HepG2 (cell line): ENCODE data around the gene PMM2. TPM values are rescaled to one million over a fixed set of nuclear protein-coding genes. Genes with fewer than 3 reads are reported as not detected.

ENCODE experiments used
- ETV6 ChIP-seq: sonication (generic); formaldehyde crosslinking; conservative IDR thresholded peaks from 2 replicates; pipeline ENCODE4 v1.4.0; 2020; ENCODE audit warnings: missing genetic modification reagents
- HDAC1 ChIP-seq: sonication (generic); formaldehyde crosslinking; IDR thresholded peaks from 2 replicates; pipeline ENCODE4 v1.5.1; 2020; ENCODE audit warnings: mild to moderate bottlenecking, missing genetic modification reagents
- RBM39 ChIP-seq: fragments of 200-400 bp; formaldehyde crosslinking; IDR thresholded peaks from one replicate; pipeline ENCODE4 v1.6.1; 2018; ENCODE audit warnings: antibody characterized with exemption, mild to moderate bottlenecking, low read depth, low read length; ENCODE audit not compliant: poor library complexity, severe bottlenecking
- RXRA ChIP-seq: sonication (generic); formaldehyde crosslinking; IDR thresholded peaks from 2 replicates; pipeline ENCODE4 v1.5.1; 2020; ENCODE audit warnings: missing genetic modification reagents
- ZBTB3 ChIP-seq: sonication (generic); formaldehyde crosslinking; IDR thresholded peaks from 2 replicates; pipeline ENCODE4 v1.4.0; 2020; ENCODE audit warnings: low read depth, mild to moderate bottlenecking, moderate library complexity, missing genetic modification reagents, borderline replicate concordance
- ZC3H13 ChIP-seq: sonication (generic); formaldehyde crosslinking; IDR thresholded peaks from 2 replicates; pipeline ENCODE4 v1.8.1; 2023; ENCODE audit warnings: mild to moderate bottlenecking, missing genetic modification reagents, moderate library complexity
- ZFX ChIP-seq: sonication (generic); formaldehyde crosslinking; IDR thresholded peaks from 2 replicates; pipeline ENCODE4 v1.4.0; 2020; ENCODE audit warnings: mild to moderate bottlenecking, low read depth, missing genetic modification reagents, moderate library complexity
- ZNF33B ChIP-seq: sonication (generic); formaldehyde crosslinking; IDR thresholded peaks from 2 replicates; pipeline ENCODE4 v1.5.1; 2020; ENCODE audit warnings: mild to moderate bottlenecking, missing genetic modification reagents
- ZNF547 ChIP-seq: sonication (generic); formaldehyde crosslinking; IDR thresholded peaks from 2 replicates; pipeline ENCODE4 v1.5.1; 2020; ENCODE audit warnings: mild to moderate bottlenecking, missing genetic modification reagents
- ZSCAN31 ChIP-seq: sonication (generic); formaldehyde crosslinking; IDR thresholded peaks from 2 replicates; pipeline ENCODE4 v1.5.0; 2020; ENCODE audit warnings: low read depth, mild to moderate bottlenecking, missing genetic modification reagents
- polyA plus RNA-seq, 8 experiments: library from polyadenylated mRNA; depleted of rRNA in 3 of 8; stranded (reverse) in 7 of 8; unstranded in 1 of 8; fragments of >200 nt; fragmentation: Illumina TruSeq in 4 of 8; extraction: Trizol in 4 of 8; gene quantifications; 2 replicates each; pipeline versions ENCODE4 v1.2.1 to v1.2.3, GENCODE V29; 2011 to 2016; ENCODE audit warnings: low read depth in 4 of 8, missing spikeins in 1 of 8, mixed read lengths in 1 of 8; ENCODE audit not compliant: insufficient read depth in 1 of 8
- total RNA-seq, 5 experiments: library from RNA; depleted of rRNA; stranded (reverse); fragments of >200 nt; fragmentation: Illumina TruSeq; extraction: Trizol; gene quantifications; 2 replicates each; pipeline ENCODE4 v1.2.3, GENCODE V29; 2016; ENCODE audit warnings: low read depth in 1 of 5
- TF ChIP-seq, protein P1 (sequence below): sonication (generic); formaldehyde crosslinking; IDR thresholded peaks from 2 replicates; pipeline ENCODE4 v1.4.0; 2020; ENCODE audit warnings: mild to moderate bottlenecking, missing genetic modification reagents
- TF ChIP-seq, protein P2 (sequence below): sonication (generic); formaldehyde crosslinking; IDR thresholded peaks from 2 replicates; pipeline ENCODE4 v1.5.1; 2020; ENCODE audit warnings: mild to moderate bottlenecking, missing genetic modification reagents, moderate library complexity
- TF ChIP-seq, protein P3 (sequence below): IDR thresholded peaks from 2 replicates; pipeline ENCODE4 v1.6.1; 2016; ENCODE audit warnings: low read depth
- TF ChIP-seq, protein P4 (sequence below): sonication (generic); formaldehyde crosslinking; IDR thresholded peaks from 2 replicates; pipeline ENCODE4 v1.5.1; 2020; ENCODE audit warnings: mild to moderate bottlenecking, missing genetic modification reagents

PMM2 gene
- total and polyA plus RNA-seq, 2 of the 13 experiments (the other 11 are each of a cell fraction or from before 2014, with no cell fraction given) = 52.2 to 93.7 TPM

DNA sequence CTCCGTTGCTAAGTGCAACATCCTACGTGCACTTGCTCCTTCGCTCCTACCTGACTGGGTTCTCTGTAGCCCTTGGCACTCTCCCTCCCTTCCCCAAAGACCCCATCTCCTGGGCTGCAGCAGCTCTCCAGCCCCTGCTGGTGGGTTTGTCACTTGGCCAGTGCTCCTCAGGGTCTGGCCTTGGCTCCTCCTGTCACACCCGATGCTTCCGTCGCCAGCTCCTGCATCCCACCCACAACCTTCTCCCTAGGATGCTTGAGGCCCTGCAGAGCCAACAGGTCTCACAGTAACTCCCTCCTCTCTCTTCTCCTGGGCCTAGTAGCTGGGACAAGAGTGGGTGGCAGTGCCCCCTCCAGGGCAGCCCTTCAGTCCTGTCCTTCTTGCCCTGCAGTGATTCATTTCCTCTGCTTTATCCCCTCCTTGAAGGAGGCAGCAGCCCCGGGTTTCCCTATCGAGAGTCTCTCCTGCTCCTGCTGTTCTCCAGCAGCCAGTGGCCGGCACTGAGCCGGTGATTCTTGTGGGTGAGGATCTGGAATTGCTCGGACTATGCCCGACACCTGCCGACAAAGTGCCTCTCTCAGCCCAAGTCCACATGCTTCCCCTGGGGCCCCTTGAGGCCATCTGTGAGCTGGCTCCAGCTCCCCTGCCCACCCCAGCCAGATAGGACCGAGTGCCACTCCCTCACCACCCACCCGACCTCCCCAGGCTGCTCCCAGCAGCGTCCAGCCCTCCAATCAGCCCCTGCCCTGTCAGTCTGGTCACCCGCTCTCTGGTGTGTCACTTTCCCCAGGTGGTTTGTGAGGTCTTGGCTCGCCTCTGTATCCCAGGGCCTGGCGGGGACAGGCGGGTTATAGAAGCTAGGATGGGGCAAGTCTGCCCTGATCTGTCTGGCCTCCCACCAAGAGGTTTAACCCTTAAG lies 88.3 kb downstream of the PMM2 start (continued):
- TF ChIP-seq, protein P1, sequence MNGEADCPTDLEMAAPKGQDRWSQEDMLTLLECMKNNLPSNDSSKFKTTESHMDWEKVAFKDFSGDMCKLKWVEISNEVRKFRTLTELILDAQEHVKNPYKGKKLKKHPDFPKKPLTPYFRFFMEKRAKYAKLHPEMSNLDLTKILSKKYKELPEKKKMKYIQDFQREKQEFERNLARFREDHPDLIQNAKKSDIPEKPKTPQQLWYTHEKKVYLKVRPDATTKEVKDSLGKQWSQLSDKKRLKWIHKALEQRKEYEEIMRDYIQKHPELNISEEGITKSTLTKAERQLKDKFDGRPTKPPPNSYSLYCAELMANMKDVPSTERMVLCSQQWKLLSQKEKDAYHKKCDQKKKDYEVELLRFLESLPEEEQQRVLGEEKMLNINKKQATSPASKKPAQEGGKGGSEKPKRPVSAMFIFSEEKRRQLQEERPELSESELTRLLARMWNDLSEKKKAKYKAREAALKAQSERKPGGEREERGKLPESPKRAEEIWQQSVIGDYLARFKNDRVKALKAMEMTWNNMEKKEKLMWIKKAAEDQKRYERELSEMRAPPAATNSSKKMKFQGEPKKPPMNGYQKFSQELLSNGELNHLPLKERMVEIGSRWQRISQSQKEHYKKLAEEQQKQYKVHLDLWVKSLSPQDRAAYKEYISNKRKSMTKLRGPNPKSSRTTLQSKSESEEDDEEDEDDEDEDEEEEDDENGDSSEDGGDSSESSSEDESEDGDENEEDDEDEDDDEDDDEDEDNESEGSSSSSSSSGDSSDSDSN (CRISPR knock-in tag) = peak; percentile 95
- TF ChIP-seq HDAC1 (CRISPR knock-in tag) (0 out of 2 replicates have a peak, but pooled peaks have one; percentile 28), ZBTB3 (no peak), ZC3H13 (CRISPR knock-in tag) (peak; percentile 86; the same call in 1 of the 2 replicates), RXRA (CRISPR knock-in tag) (0 out of 2 replicates have a peak, but pooled peaks have one; percentile 19), ZSCAN31 (CRISPR knock-in tag) (peak; percentile 45; the same call in 1 of the 2 replicates), ZNF547 (CRISPR knock-in tag) (peak; percentile 71; the same call in 1 of the 2 replicates), ETV6 (0 out of 2 replicates have a peak, but pooled peaks have one; percentile 27), RBM39 (peak; percentile 40), ZFX (CRISPR knock-in tag) (peak; percentile 46), ZNF33B (CRISPR knock-in tag) (peak; percentile 21; the same call in 1 of the 2 replicates)
- TF ChIP-seq, protein P2, sequence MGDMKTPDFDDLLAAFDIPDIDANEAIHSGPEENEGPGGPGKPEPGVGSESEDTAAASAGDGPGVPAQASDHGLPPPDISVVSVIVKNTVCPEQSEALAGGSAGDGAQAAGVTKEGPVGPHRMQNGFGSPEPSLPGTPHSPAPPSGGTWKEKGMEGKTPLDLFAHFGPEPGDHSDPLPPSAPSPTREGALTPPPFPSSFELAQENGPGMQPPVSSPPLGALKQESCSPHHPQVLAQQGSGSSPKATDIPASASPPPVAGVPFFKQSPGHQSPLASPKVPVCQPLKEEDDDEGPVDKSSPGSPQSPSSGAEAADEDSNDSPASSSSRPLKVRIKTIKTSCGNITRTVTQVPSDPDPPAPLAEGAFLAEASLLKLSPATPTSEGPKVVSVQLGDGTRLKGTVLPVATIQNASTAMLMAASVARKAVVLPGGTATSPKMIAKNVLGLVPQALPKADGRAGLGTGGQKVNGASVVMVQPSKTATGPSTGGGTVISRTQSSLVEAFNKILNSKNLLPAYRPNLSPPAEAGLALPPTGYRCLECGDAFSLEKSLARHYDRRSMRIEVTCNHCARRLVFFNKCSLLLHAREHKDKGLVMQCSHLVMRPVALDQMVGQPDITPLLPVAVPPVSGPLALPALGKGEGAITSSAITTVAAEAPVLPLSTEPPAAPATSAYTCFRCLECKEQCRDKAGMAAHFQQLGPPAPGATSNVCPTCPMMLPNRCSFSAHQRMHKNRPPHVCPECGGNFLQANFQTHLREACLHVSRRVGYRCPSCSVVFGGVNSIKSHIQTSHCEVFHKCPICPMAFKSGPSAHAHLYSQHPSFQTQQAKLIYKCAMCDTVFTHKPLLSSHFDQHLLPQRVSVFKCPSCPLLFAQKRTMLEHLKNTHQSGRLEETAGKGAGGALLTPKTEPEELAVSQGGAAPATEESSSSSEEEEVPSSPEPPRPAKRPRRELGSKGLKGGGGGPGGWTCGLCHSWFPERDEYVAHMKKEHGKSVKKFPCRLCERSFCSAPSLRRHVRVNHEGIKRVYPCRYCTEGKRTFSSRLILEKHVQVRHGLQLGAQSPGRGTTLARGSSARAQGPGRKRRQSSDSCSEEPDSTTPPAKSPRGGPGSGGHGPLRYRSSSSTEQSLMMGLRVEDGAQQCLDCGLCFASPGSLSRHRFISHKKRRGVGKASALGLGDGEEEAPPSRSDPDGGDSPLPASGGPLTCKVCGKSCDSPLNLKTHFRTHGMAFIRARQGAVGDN = peak; percentile 87
- TF ChIP-seq, protein P3, sequence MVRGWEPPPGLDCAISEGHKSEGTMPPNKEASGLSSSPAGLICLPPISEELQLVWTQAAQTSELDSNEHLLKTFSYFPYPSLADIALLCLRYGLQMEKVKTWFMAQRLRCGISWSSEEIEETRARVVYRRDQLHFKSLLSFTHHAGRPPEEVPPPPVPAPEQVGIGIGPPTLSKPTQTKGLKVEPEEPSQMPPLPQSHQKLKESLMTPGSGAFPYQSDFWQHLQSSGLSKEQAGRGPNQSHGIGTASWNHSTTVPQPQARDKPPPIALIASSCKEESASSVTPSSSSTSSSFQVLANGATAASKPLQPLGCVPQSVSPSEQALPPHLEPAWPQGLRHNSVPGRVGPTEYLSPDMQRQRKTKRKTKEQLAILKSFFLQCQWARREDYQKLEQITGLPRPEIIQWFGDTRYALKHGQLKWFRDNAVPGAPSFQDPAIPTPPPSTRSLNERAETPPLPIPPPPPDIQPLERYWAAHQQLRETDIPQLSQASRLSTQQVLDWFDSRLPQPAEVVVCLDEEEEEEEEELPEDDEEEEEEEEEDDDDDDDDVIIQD (CRISPR knock-in tag) = no peak
- TF ChIP-seq, protein P4, sequence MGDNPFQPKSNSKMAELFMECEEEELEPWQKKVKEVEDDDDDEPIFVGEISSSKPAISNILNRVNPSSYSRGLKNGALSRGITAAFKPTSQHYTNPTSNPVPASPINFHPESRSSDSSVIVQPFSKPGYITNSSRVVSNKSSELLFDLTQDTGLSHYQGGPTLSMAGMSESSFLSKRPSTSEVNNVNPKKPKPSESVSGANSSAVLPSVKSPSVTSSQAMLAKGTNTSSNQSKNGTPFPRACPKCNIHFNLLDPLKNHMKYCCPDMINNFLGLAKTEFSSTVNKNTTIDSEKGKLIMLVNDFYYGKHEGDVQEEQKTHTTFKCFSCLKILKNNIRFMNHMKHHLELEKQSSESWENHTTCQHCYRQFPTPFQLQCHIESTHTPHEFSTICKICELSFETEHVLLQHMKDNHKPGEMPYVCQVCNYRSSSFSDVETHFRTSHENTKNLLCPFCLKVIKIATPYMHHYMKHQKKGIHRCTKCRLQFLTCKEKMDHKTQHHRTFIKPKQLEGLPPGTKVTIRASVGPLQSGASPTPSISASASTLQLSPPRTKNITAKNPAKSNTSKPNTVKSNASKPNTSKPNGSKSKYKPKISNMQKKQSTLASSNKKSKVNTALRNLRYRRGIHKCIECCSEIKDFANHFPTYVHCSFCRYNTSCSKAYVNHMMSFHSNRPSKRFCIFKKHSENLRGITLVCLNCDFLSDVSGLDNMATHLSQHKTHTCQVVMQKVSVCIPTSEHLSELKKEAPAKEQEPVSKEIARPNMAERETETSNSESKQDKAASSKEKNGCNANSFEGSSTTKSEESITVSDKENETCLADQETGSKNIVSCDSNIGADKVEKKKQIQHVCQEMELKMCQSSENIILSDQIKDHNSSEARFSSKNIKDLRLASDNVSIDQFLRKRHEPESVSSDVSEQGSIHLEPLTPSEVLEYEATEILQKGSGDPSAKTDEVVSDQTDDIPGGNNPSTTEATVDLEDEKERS (CRISPR knock-in tag) = 0 out of 2 replicates have a peak, but pooled peaks have one; percentile 9
